ENCODE data around the gene YOD1.

DNA sequence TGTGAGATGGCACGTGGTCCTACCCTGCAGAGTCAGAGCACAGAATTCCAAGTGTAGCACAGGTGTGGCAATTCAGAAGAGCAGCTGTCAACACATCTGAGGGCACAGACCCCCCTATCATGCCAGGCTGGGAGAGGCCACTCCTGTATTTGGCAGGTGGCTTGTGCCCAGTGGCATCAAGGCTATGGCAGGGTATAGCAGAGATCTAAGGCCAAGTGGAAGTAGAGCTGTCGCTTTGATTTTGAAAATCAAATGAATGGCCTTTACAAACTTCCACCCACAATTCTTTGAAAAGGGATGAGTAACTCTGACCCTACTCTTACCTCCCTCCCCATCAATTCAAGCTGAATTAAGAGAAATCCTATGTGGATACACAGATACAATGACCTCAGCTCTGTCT is 31.8 kb downstream of the YOD1 start:
- TF ChIP-seq CTCF (conservative IDR thresholded peaks at IDR 0.05 in 1 of 2, IDR thresholded peaks at IDR 0.05 in 1 of 2; ENCODE audit: low read depth in 1 of 2, low read length in 2 of 2): no peak
- TF ChIP-seq EZH2 (IDR thresholded peaks at IDR 0.05; ENCODE audit: low read length, missing control alignments): no peak

Data from fibroblast of lung (primary cell).